Measurements from ENCODE around the gene PTHLH.

Gene PTHLH

GRCh38 chr12:27919671-27920235 lies 52.8 kb downstream of the PTHLH start:
- in situ Hi-C loops (cut with HindIII; ENCODE audit: low sequenced_read_pairs), result no loop called here
- H3K4me3 ChIP-seq (ENCODE audit: low read depth, low read length), result no peak overlapping the region
- TF ChIP-seq CTCF (IDR thresholded peaks at IDR 0.05; ENCODE audit: low read depth, low read length), result no peak
- no peak for DNase-seq (ENCODE audit: low read depth, low spot score)

GRCh38 chr12:27915536-27915935 lies 57.0 kb downstream of the PTHLH start:
- TF ChIP-seq CTCF (IDR thresholded peaks at IDR 0.05; ENCODE audit: low read depth, low read length), result no peak
- DNase-seq (ENCODE audit: low read depth, low spot score), result no peak
- in situ Hi-C loops (cut with HindIII; ENCODE audit: low sequenced_read_pairs), result no loop called here
- no peak overlapping the region for H3K4me3 ChIP-seq (ENCODE audit: low read depth, low read length)

GRCh38 chr12:27915021-27915420 lies 57.5 kb downstream of the PTHLH start:
- DNase-seq (ENCODE audit: low read depth, low spot score), result no peak
- in situ Hi-C loops (cut with HindIII; ENCODE audit: low sequenced_read_pairs), result no loop called here

GRCh38 chr12:27913999-27914614 lies 58.4 kb downstream of the PTHLH start:
- in situ Hi-C loops (cut with HindIII; ENCODE audit: low sequenced_read_pairs), result no loop called here
- H3K4me3 ChIP-seq (ENCODE audit: low read depth, low read length), result no peak overlapping the region
- no peak for TF ChIP-seq CTCF (IDR thresholded peaks at IDR 0.05; ENCODE audit: low read depth, low read length)
- no peak for DNase-seq (ENCODE audit: low read depth, low spot score)

More at GRCh38 chr12:27915021-27915420, 57.5 kb downstream of the PTHLH start:
- no peak overlapping the region for H3K4me3 ChIP-seq (ENCODE audit: low read depth, low read length)
- no peak for TF ChIP-seq CTCF (IDR thresholded peaks at IDR 0.05; ENCODE audit: low read depth, low read length)

- DNase-seq (ENCODE audit: low read depth, low spot score), result no peak
- no peak for TF ChIP-seq CTCF (IDR thresholded peaks at IDR 0.05; ENCODE audit: low read depth, low read length)
- H3K4me3 ChIP-seq (ENCODE audit: low read depth, low read length), result no peak overlapping the region
- in situ Hi-C loops (cut with HindIII; ENCODE audit: low sequenced_read_pairs), result no loop called here
Observed at GRCh38 chr12:27911397-27911796, 61.1 kb downstream of the PTHLH start.

Measured in astrocyte of the spinal cord (primary cell).